Measurements from ENCODE around the gene MPPE1.
"Not testable (repeated sequence)": the region's sequence is repeated elsewhere in the genome, so short reads cannot be mapped to it uniquely, and the experiment has no call there.

Gene MPPE1

GRCh38 chr18:11857177-11857887 is 50.8 kb downstream of the MPPE1 start:
- DNase-seq (ENCODE audit: low spot score) = peak; percentile 89

GRCh38 chr18:11854554-11854953 is 53.6 kb downstream of the MPPE1 start:
- DNase-seq (ENCODE audit: low spot score) = not testable (repeated sequence)

DNA sequence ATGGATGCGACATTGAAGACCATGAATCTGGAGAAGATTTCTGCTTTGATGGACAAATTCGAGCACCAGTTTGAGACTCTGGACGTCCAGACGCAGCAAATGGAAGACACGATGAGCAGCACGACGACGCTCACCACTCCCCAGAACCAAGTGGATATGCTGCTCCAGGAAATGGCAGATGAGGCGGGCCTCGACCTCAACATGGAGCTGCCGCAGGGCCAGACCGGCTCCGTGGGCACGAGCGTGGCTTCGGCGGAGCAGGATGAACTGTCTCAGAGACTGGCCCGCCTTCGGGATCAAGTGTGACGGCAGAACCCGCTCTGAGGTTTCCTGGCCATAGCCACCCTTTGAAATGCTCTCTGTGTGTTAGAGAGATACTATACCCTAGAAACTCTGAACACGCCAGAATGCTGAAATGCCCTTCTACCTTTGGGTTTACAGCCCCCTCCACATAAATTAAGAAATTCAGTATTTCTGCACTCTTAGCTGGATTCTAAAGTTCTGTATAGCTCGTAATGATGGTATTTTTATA is 56.2 kb downstream of the MPPE1 start:
- DNase-seq (ENCODE audit: low spot score) = peak; percentile 22

DNA sequence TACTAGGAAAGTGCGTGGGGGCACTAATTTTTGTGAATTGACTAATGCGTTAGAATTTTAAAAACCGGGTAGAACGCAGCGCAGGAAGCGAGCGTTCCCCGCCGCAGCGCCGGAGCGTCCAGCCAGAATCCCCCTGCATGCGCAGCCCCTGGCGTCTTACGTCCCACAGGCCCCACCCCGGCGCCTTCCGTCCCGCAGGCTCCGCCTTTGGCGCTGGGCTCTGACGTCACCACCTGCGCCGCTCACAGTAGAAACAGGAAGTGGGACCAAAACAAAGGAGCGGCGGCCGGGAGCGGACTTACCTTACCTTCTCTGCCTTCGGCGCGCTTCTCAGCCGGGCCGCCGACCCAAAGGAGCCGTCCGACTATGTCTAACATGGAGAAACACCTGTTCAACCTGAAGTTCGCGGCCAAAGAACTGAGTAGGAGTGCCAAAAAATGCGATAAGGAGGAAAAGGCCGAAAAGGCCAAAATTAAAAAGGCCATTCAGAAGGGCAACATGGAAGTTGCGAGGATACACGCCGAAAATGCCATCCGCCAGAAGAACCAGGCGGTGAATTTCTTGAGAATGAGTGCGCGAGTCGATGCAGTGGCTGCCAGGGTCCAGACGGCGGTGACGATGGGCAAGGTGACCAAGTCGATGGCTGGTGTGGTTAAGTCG is 56.8 kb downstream of the MPPE1 start, which contains the start of gene CHMP1B:
CHMP1B (plus strand) TSS at position 268 of the 660 bp plus-strand sequence; CDS start at position 367, 99 bp downstream.
- peak; percentile 91 for DNase-seq (ENCODE audit: low spot score)

DNA sequence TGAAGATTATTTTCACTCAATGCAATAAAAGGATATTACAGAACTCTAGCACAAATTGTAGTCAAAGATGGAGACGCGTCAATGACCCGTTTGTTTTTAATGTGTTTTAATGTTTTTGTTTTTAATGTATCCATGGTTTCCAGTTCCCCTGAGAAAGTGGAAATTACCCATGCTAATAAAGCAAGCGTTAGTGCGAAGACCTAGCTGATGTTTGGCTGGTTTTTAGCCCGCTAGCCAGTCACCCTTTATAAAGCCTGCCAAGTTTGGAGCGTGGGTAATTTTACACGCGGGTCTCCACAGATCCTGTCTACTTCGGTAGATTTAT is 57.3 kb downstream of the MPPE1 start:
- peak; percentile 56 for DNase-seq (ENCODE audit: low spot score)

GRCh38 chr18:11849841-11850634 is 58.1 kb downstream of the MPPE1 start:
- DNase-seq (ENCODE audit: low spot score) = peak; percentile 80

DNA sequence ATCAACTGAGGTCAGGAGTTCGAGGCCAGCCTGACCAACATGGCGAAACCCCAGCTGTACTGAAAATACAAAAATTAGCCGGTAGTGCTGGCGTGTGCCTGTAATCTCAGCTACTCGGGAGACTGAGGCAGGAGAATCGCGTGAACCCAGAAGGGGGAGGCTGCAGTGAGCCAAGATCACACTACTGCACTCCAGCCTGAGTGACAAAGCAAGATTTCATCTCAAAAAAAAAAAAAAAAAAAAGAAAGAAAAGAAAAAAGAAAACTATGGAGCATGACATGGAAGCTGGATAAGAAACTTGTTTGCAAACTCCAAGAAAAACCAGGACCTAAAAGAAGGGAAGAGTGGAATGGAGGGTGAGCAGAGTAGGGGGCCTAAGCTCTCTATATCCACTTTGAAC is 58.8 kb downstream of the MPPE1 start:
- no peak for DNase-seq (ENCODE audit: low spot score)

DNA sequence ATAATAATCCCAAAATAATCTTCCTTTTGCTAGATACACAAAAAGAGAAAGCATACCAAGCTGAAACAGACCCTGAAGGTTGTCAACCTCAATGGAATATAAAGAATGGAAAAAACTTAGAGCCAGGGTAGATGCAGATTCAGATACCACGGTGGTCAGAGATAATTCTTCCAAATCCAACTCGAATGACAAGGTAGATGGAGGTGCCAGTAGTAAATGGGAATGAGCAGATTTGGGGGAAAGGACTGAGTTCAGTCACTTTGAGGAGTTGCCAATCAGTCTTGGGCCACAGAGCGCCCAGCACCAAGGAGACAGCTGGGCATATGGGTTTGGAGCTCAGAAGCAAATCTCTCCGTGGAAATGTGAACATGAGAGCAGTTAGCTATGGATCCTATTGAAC is 60.3 kb downstream of the MPPE1 start:
- no peak for DNase-seq (ENCODE audit: low spot score)

DNA sequence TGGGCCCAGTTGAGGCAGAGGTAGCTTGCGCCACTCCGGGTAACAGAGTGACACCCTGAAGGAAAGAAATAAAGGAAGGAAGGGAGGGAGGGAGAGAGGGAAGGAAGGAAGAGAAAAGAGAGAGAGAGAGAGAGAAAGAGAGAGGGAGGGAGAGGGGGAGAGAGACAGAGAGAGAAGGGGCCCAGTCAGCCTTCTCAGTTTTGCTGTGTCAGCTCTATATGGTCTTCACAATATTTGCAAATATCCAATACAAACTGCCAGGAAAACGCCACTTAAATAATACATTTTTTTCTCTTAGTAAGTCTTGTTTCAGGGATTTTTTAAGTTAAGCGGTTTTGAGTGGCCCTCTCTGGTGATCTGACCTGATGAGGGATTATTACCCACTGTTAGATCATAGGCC is 62.5 kb downstream of the MPPE1 start:
- DNase-seq (ENCODE audit: low spot score) = no peak

GRCh38 chr18:11844436-11844835 is 63.7 kb downstream of the MPPE1 start:
- DNase-seq (ENCODE audit: low spot score) = no peak

GRCh38 chr18:11842562-11842961 is 65.6 kb downstream of the MPPE1 start:
- no peak for DNase-seq (ENCODE audit: low spot score)

DNA sequence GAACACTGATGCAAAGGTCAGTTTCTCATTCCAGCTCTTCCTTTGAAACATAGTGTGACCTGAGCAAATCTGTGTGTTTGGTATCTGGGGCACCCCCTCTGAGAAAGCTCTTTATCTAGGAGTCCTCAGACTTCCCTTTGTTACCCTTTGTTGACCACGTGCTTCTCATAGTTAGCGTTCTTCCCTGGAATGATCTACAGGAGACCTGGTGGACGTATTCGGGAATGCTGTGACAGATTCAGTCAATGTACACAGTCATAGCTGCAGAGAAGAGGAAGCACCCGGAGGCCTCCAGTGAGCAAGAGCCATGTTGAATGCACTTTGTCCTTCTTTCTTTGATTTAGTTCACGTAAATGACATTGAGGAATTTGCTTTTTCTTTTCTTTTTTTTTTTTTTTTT is 67.6 kb downstream of the MPPE1 start:
- no peak for DNase-seq (ENCODE audit: low spot score)

- DNase-seq (ENCODE audit: low spot score) = no peak
Measured at GRCh38 chr18:11839556-11839955, 68.6 kb downstream of the MPPE1 start.

DNA sequence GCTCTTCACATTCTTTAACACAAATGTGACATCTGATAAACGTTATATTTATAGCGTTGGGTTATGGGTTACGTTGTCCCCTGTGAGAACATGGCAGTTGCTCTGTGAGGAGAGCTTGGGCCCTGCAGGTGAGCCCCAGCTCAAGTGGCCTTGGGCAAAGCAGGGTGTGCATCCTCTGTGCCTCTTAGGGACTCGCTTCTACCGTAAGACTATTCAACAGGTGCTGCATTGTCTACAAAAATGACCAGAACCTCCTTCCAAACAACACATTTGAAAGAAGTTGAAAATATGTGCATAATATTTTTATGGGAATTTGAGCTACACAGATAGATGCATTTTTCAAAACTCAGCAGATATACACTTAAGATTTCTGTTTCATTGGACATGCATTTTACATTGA is 73.3 kb downstream of the MPPE1 start:
- DNase-seq (ENCODE audit: low spot score) = no peak
